NCI-H1092 treated with DMSO at 0.1 percent for 48 hours (cell line): ENCODE measurements around the gene AP1S1.
"Not testable (repeated sequence)": the region's sequence is repeated elsewhere in the genome, so short reads cannot be mapped to it uniquely, and the experiment has no call there.

Source experiments
- DNase-seq: peaks from one replicate; lab custom pipeline; 2025; lab: John Stamatoyannopoulos, UW

The AP1S1 gene

GRCh38 chr7:101201695-101202602 is 47.7 kb downstream of the AP1S1 start:
- no peak for DNase-seq

- no peak for DNase-seq
Measured at GRCh38 chr7:101202603-101202918, 48.3 kb downstream of the AP1S1 start.

GRCh38 chr7:101203740-101204738 is 49.8 kb downstream of the AP1S1 start:
- not testable (repeated sequence) for DNase-seq

GRCh38 chr7:101205901-101206664 is 51.8 kb downstream of the AP1S1 start:
- no peak for DNase-seq

GRCh38 chr7:101206665-101207042 is 52.4 kb downstream of the AP1S1 start:
- DNase-seq = no peak

GRCh38 chr7:101207459-101207858 is 53.2 kb downstream of the AP1S1 start:
- no peak for DNase-seq

GRCh38 chr7:101208794-101209193 is 54.5 kb downstream of the AP1S1 start:
- DNase-seq = no peak

GRCh38 chr7:101210143-101210542 is 55.9 kb downstream of the AP1S1 start:
- no peak for DNase-seq
